ENCODE measurements around the gene VPS41.
"Not testable (repeated sequence)": the region's sequence is repeated elsewhere in the genome, so short reads cannot be mapped to it uniquely, and the experiment has no call there.

Gene VPS41

DNA sequence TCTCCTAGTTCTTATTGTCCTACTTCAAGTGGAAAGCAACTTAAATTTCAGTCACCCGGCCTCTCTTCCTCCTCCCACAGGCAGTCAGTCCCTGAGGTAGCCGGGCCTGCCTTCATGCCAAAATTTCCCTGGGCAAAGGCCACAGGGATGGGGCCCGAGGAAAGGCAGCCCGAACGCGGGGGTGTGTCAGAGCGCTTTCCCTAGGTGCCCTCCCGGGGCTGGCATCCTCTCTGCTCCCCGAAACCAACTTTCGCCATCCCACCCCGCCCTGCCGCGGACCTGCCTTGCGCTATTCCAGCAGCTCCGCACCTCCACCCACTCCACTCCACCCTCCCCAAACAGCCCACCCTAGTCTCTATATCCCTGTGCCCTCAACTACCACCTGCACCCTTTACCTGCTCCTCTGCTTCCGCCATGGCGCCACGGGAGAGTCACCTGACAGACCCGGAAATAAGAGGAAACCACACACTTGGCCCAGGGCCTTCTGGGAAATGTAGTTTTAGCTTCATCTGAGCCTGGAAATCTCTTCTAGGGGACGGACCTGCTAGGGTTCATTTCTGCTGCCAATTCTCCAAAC, at the start of gene VPS41:
VPS41 (minus strand) TSS at position 433 of the 577 bp plus-strand sequence; CDS start at position 416, 17 bp downstream.
- peak; percentile 1 to 76 (median 62) for DNase-seq

DNA sequence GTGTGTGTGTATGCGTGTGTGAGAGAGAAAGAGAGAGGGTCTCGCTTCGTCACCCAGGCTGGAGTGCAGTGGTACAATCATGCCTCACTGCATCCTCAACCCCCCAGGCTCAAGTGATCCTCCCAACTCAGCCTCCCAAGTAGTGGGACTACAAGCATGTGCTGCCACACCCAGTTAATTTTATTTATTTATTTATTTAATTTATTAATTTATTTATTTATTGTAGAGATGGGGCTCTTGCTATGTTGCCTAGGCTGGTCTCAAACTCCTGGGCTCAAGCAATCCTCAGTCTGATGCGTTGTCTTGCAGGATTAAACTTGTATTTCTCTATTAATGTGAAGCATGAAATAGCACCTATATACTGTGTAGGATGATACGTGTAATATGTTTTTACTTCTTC, 46.9 kb upstream of the VPS41 start:
- DNase-seq = no peak

DNA sequence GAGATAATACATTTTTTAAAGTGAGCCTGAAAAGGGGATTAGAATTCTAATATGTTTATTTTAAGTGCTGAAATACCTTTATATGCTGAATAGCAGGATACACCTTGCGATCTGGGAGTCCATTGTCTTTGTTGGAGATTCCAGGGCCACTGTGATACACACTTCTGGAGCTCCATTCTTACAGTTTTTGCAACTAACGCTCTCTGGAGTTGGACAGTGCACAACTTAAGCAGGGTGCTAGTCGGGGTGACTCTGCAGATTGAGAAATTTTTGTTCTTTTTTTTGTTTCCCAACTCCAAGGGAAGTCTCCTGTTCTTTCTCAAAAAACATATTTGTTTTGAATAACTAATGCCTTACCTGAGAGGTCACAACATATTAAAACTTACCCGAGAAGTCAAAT, 45.0 kb upstream of the VPS41 start:
- no peak for DNase-seq

DNA sequence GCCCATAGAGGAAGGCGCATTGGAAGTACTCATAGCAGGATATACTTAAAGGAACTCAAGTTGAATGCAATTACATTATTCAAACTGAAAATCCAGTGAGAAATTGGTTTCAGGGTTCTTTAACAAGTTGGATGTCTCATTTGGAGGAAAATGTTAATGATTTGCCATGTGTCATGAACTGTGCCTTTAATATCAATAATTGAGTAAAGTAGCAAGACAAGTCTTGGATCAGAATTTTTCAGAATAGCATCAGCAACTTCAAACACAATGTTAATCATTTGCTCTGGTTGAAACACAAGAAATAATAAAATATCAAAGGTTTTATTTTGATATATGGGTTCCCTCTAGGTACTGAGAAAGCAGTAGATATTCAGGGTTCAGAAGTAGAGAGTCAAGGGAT, 44.2 kb upstream of the VPS41 start:
- DNase-seq = no peak

DNA sequence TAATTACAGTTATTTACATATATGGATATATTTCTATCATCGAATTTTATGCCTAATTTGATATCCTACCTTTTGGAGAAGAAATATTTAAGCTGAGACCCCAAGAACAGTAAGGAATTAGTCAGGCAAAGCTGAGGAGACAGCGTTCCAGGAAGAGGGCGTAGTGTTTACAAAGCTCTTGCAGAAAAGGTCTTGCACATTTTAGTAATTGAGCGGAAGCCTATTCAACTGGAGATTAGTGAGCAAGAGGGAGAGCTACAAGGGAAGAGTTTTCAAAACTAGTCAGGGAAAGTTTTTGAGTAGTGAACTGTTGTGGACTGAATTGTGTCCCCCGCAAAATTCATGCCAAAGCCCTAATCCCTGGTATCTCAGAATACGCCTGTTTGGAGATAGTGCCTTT, 42.2 kb upstream of the VPS41 start:
- no peak for DNase-seq

DNA sequence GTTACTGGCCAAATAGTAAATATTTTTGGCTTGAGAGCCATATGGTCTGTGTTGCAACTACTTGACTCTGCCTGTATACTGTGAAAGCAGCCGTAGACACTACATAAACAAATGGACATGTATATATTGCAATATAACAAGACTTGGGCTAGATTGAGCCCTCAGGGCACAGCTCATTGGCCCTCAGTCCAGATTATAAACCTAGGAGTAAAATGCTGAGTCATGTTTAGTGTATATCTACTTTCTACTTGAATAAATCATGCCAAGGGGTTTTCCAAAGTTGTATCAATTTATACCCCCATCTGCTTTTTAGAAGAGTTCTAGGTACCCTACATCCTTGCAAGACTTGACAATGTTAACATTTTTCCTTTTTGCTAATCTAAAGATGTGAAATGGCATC, 41.3 kb upstream of the VPS41 start:
- no peak for DNase-seq

DNA sequence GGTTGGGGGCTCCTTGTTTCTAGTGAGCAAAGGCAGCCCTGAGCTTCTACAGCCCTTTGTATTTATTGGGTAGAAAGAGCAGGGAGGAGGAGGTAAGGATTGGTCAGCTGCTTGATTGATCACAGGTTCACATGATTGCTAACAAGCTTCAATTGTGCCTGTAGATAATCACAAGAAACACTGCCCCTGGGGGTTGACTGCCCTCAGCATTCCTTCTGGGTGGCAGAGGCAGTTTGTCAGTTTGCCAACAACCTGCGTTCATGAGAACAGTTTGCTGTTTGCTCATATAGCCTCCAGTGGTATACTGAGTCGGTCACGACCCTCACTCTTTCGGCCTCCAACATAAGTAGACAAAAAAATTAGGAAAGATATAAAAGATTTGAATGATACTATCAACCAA, 38.5 kb upstream of the VPS41 start:
- not testable (repeated sequence) for DNase-seq

DNA sequence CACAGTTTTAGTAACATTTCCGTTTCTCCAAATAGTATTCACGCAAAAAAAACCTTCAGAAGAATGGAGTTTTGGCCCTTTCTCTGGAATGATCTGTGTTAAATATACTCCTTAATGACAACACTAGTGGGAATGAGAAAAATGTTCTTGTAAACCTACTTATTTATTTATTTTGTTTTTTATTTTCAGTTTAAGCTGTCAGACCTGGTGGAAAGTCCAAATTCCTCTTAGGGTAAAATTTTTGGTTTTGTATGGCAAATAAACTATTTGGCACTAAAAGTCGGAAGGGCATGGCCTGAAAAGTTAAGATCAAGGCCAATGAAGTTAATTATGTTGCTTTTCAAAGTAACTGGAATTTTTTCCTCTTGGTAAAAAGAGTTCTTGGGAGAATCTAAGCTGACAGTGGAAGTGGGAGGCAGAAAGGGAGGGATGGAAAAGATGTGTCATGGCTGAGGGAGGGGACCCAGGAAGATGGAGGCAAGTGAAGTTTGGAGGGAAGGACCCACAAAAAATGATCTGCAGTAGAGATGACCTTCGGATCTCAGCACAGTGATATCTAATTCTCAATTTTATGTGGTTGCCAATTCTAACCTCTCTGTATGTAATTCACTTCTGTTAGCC, 33.5 kb upstream of the VPS41 start:
- no peak for DNase-seq

DNA sequence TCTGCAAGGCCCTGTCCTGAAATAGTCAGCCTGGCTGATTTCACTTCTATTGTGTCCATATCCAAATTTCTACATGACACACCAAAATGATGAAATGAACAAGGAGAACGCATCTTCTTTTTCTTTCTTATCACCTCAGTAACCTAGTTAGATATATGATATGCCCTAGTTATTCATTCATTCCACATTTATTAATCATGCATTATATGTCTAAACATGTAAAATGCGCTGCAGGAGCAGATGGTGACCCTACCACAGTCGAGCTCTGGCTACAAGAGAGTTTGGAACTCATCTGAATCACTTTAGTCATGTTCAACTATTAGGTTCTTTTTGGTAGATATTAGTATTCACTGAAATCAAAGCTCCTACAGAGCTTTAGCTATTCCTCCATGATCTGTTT, 31.8 kb upstream of the VPS41 start:
- DNase-seq = no peak

DNA sequence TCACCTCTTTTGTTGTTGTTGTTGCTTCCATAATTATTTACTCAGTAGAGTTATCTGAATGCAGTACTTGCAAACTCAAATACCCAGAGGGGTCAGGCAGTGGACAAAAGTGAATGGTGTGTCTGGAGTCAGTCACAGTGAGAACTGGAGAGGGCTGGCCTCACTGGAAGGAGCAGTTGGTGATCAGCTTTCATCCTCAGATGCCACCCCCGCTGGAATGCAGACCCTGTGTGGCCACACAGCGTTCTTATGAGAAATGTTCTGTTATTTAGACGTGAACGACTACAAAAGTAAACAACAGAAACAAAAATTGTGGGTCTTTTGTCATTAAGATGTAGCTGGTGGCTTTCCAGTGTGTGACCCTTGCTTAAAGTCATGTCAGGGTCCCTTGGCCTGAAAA, 29.6 kb upstream of the VPS41 start:
- no peak for DNase-seq

DNA sequence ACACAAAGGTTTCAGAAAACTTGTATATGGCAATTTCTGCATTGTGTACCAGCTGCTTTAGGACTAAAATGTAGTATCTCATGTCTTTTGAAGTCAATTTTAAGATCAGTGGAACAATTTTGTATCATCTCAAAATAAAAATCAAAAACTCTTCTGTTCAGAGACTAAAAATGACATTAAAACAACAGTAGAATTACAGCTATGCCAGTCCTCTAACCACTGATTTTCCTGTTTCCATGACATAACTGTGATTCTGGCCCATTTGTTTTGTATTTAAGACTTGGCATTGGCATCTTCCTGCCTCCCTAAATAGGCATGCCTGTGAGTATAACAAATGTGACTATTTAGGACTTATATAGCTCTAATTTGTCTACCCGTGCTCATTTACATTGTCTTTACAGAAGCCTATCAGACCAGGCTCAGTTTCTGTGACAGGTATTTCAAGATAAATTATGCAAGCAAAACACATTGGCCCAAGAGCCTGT, 29.1 kb upstream of the VPS41 start:
- no peak for DNase-seq

DNA sequence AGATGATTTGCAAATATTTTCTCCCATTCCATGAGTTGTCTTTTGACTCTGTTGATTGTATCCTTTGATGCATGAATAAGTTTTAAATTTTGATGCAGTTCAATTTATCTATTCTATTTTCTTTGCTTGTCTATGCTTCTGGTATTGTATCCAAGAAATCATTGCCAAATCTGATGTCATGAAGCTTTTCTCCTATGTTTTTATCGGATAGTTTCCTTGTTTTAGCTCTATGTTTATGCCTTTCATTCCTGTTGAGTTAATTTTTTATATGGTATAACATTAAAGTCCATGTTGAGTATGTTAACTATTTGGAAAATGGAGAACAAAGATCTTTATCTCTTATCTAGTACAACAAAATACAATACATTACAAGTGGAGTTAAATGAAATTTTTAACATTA, 27.6 kb upstream of the VPS41 start:
- no peak for DNase-seq

DNA sequence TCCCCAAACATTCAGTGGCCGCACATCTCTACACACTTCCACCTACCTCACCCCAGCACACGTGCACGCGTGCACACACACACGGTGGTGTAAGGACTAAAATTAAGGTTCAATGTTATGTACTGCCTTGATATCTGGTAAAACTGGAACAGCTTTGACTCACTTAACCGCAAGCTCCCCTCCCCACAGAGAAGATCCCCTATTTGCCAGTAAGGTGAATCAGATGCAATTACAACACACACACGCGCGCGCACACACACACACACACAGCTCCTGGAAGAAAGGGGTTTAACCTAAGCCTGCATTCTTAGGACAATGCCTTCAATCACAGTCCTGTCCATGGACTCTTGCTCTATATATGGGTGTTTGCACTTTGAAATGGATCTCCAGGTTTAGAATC, 25.5 kb upstream of the VPS41 start:
- no peak for DNase-seq

DNA sequence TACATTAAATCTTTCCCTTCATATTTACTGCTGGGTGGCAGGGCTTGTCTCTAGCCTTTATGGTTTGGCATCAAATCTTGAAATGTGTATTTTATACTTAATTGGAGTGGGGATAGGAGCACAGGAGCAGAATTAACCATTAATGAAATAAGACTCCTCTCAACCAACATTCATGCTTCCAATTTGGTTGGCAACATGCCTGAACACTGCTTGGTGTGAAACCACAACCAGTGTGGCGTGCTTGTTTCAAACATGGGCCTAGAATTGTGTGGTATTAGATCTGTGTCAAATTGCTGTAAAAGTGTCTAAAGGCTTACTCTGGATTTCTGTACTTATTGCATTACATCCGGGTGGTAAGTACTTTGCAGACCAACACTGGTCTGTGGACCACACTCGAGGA, 25.1 kb upstream of the VPS41 start:
- DNase-seq = no peak

DNA sequence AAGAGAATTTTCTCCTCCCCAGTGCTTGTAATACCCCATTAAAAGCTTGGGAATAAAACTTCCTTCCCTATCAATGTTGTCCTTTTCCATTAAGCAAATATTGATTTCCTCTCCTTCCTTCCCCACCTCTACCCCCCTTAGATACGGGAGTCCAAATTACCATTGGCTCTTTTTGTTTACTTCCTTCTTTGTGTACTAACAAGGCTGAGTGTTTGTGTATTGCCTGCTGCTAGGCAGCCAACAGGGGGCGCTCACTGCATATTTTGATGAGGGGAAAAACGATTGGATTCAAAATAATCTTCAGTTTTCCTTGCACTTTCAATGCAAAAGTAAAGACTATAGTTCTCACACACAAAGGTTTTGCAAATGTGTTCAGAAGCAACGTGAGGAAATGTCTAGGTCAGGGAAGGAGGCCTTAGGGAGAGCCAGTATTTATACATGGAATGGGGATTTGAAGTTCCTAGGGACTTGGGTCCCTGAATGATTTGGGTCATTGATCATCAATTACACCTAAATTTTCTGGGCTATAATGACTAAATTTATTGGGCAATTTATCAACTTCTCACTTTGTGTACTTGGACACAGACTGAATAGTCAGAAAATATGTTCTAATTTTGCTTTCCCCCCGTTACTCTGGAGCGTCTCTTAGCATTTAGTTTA, 23.6 kb upstream of the VPS41 start:
- peak in 7 of 14 donors; percentile 1 to 53 (median 9) for DNase-seq

DNA sequence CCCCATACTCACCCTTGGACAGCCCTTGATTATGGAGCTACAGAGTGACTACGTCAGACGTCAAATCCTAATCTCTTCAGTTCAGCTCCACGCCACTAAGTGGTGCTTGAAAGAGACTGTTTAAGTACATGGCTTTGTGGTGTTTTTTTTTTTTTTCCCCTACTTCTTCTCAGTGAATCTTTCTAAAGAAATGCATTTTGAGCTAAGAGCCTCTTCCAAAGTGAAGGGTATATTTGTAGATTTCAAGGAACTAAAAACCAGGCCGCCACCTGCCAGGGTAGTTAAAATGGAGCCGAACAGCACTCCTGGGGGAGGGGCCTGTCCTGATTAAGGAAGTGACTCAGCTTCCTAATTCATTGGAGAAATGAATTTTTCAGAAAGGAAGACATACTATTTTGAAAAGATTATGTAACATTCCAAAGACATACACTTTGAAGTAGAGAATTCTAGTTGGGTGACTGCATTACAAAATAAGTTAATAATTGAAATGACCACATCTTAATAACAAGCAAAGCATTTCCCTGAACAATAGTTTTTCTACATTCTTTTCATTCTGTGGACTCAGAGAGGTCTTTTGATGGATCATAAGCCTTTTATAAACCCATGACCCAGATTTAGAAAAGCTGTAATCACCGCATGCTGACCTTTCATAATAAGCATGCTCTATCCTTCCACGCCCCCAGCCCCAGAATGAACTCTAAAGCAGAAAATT, 20.6 kb upstream of the VPS41 start:
- no peak for DNase-seq

DNA sequence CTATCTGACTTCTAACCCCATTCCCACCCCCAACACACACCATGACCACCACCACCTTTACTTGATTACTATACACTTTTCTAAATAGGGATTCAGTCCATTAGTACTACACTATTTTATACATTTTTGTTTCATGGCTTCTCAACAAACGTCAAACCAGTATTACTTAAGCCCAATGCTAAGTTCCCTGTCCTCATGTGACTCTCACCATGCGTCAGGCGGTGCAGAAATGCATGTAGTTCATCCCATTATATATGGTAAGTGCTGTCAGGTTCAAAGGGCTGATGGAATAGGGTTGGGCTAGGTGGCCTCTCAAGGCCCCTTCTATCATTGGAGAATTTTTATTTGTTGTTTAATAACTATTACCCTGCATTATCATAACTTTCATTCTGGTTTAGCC, 19.5 kb upstream of the VPS41 start:
- DNase-seq = no peak

DNA sequence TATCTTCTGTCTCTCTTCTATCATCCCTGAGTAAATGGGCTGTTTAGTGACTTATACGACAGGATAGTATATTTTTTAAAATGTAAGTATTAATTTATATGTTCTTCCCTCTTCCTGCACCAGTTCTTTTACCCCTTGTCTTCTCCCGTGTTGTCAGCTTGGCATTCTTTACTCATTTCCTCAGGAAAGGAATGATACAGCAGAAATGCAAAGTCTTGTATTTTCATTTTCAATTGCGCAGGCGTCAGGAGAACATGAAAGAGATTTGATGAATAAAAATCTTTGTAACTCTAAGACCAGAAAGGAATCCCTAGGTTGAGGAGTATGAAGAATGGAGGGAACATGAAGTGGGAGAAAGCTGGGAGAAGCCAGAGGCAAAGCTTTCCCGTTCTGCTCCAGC, 18.8 kb upstream of the VPS41 start:
- no peak for DNase-seq

DNA sequence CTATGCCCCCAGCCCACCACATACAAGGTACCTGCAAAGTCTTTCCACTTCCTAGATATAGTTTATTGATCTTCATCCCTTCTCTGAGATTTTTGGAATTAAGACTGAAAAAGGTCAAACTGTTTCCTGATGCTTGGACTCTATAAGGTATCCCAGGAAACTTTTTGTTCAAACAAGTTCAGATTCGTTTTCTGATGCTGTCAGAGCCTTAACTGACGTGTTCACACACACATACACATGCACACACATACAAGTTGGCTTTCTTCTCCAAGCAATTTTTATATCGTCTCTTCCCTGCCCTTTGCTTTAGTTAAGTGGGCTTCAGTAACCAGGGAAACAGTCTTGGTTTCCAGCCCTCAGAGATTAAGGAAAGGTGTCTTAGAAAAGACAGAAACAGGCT, 11.7 kb upstream of the VPS41 start:
- DNase-seq = no peak

DNA sequence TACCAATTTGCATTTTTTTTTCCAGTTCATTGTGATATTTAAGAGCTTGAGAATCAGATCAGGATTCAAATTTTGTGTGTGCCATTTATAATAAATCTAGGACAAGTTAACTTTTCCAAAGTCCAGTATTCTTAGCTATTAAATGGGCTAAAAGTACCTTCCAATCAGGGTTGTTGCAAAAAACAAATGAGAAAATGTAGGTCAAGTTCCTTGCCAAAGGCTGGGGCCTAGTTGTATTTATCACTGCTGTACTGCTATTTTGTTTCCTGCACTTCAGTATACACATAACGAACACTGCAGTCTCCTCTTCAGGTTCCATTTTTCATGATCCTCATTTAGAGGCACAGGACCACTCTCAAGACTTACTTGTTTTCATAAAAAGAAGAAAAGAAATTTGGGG, 7.4 kb upstream of the VPS41 start:
- no peak for DNase-seq

DNA sequence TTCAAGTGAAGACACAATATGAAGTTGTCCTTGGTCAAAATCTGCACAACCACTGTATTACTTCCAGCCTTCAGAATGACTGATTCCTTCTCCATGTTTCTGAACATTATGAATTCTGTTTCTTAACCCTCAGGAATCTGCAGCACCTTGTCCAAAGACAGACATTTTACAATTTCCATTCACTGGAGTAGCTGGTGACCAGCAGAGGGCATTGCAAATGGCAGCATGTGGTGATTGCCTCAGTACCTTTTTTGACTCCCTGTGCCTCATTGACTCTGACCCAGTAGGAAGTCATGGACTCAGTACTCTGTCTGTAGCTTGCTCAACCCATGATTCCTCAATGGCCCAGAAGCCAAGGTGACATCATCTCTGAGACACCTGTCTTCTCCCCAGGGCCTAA, 879 bp upstream of the VPS41 start:
- no peak for DNase-seq

DNA sequence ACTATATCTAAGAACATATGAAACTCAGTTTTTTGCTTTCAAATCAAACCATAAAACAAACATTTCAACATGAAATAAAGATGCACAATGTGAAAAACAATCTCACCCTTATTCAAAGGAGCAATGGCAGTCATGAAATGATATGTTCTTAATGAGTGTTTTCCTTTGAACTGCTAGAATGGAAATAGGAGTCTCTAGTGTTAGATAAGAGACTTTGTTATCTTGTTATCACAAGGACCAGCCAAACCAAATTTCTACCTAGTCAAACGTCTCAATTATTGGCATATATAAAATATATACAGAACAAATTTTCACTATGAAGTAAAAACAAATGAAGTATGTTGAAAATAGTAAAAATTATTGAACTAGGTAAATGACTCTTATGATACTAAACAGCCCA, 1.2 kb downstream of the VPS41 start:
- DNase-seq = no peak

DNA sequence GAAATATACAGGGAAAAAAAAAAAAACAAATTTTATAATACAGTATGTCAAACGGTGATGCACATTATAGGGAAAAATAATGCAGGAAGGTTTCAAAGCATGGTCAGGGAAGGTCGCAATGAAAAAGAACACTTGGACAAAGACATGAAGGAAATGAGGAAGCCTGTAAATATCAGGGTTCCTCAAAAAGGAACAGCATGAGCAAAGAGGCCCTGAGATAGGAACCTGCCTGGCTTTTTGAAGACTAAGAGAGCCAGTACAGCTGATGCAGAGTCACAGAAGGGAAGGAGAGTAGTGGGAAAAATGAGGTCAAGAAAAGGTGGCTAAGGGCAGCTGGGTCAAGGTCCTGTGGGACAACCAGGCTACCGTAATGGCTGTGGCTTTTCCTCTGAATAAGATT, 1.9 kb downstream of the VPS41 start:
- DNase-seq = no peak

Measured in C1 segment of cervical spinal cord (tissue), 14 donors.